Smooth muscle cell (in vitro differentiated cells): Measurements from ENCODE around the gene FLT3. TPM values are rescaled to one million over a fixed set of nuclear protein-coding genes. Genes with fewer than 3 reads are reported as not detected.

Experiments
- DNase-seq: peaks from one replicate; lab custom pipeline; 2025; ENCODE audit not compliant: unreplicated experiment; lab: John Stamatoyannopoulos, UW
- H2AFZ ChIP-seq: fragments of 200-600 bp; sonication (generic); 2 replicates; pipeline ENCODE4 v1.6.0; 2016; ENCODE audit warnings: antibody characterized with exemption, low read depth, mild to moderate bottlenecking
- H3F3A ChIP-seq: fragments of 200-600 bp; sonication (generic); 2 replicates; pipeline ENCODE4 v1.6.0; 2017; ENCODE audit warnings: antibody characterized with exemption, low read depth
- H3K27ac ChIP-seq: fragments of 200-600 bp; sonication (generic); 2 replicates; pipeline ENCODE4 v1.5.1; 2016; ENCODE audit warnings: low read depth, mild to moderate bottlenecking
- H3K27me3 ChIP-seq: fragments of 200-600 bp; sonication (generic); 2 replicates; pipeline ENCODE4 v1.6.1; 2016; ENCODE audit warnings: low read depth, mild to moderate bottlenecking
- H3K36me3 ChIP-seq: fragments of 200-600 bp; sonication (generic); 2 replicates; pipeline ENCODE4 v1.5.1; 2016; ENCODE audit warnings: low read depth
- H3K4me1 ChIP-seq: fragments of 200-600 bp; sonication (generic); 2 replicates; pipeline ENCODE4 v1.5.1; 2016; ENCODE audit warnings: low read depth
- H3K4me2 ChIP-seq: fragments of 200-600 bp; sonication (generic); 2 replicates; pipeline ENCODE4 v1.6.0; 2016; ENCODE audit warnings: mild to moderate bottlenecking
- H3K4me3 ChIP-seq: fragments of 200-600 bp; sonication (generic); 2 replicates; pipeline ENCODE4 v1.5.1; 2016; ENCODE audit warnings: mild to moderate bottlenecking
- H3K79me2 ChIP-seq: fragments of 200-600 bp; sonication (generic); 2 replicates; pipeline ENCODE4 v1.6.0; 2016; ENCODE audit warnings: low read depth, mild to moderate bottlenecking
- H3K9ac ChIP-seq: fragments of 200-600 bp; sonication (generic); 2 replicates; pipeline ENCODE4 v1.6.0; 2016; ENCODE audit warnings: low read depth
- H3K9me3 ChIP-seq: fragments of 200-600 bp; sonication (generic); replicated peaks from 2 replicates; pipeline ENCODE4 v1.5.1; 2016; ENCODE audit warnings: low read depth
- H4K20me1 ChIP-seq: fragments of 200-600 bp; sonication (generic); 2 replicates; pipeline ENCODE4 v1.6.0; 2016; ENCODE audit warnings: low read depth
- WGBS: methylation state at CpG from one replicate; pipeline ENCODE4 v1.1.7; 2016; ENCODE audit warnings: low lambda C conversion rate; 5-methylcytosine and 5-hydroxymethylcytosine counted together
- polyA plus RNA-seq: library from polyadenylated mRNA; unstranded; fragments of >200 nt; fragmentation: Nextera tagmentation; extraction: Ambion mirVana; gene quantifications from 2 replicates; pipeline ENCODE4 v1.2.1, GENCODE V29; 2016
- total RNA-seq: library from RNA; depleted of rRNA; stranded (reverse); fragments of >200 nt; gene quantifications from 2 replicates; pipeline ENCODE4 v1.2.3, GENCODE V29; 2014
- TF ChIP-seq, protein P1 (sequence below): fragments of 200-600 bp; sonication (generic); IDR thresholded peaks from 2 replicates; pipeline ENCODE4 v1.5.1; 2017; ENCODE audit warnings: borderline replicate concordance, mild to moderate bottlenecking, antibody characterized with exemption; ENCODE audit not compliant: insufficient read depth, poor library complexity, severe bottlenecking

Gene FLT3
- total and polyA plus RNA-seq, 2 experiments from 2014 or later: not detected

DNA sequence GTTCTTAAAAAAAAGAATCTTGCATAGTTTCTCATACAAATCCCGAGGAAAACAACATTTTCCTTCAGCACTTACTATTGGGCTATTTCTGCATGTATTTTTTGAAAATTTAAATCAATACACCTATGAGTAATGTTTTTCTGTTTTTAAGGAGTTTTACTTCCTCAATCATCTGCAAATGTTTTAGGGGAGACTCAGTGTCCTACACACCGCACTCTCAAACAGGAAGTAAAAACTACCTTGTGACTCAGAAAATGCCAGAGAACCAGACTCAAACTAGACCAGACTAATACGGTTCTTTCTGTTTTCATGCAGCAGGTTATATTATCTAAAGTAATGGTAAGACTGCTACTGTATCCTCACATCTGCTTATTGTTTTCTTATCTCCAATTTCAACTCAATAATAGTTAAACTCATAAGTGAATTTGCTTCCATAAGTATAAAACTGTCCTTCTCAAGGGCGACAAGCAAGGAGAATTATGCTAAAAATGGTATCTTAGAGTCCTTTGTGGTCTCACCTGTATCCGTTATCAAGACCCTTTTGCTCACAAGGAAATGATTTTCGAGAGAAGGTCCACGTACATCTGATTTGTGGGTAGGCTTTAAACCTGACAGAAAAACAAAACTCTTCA, 52.5 kb downstream of the FLT3 start:
- Histone ChIP-seq H2AFZ (no peak overlapping the region), H3K4me2 (no peak overlapping the region), H4K20me1 (no peaks in the 10 kb centered on the region), H3K79me2 (no peaks in the 10 kb centered on the region), H3K27ac (peak overlapping the region; percentile 74), H3K27me3 (peaks cover 22% of the 10 kb centered on the region), H3K4me1 (peaks cover 12% of the 10 kb centered on the region), H3K9ac (no peak overlapping the region), H3K4me3 (no peak overlapping the region), H3K36me3 (no peaks in the 10 kb centered on the region), H3F3A (no peaks in the 10 kb centered on the region), H3K9me3 (no peaks in the 10 kb centered on the region)
- WGBS: 76% methylated on average over 7 of the region's 7 CpGs
- TF ChIP-seq, protein P1, sequence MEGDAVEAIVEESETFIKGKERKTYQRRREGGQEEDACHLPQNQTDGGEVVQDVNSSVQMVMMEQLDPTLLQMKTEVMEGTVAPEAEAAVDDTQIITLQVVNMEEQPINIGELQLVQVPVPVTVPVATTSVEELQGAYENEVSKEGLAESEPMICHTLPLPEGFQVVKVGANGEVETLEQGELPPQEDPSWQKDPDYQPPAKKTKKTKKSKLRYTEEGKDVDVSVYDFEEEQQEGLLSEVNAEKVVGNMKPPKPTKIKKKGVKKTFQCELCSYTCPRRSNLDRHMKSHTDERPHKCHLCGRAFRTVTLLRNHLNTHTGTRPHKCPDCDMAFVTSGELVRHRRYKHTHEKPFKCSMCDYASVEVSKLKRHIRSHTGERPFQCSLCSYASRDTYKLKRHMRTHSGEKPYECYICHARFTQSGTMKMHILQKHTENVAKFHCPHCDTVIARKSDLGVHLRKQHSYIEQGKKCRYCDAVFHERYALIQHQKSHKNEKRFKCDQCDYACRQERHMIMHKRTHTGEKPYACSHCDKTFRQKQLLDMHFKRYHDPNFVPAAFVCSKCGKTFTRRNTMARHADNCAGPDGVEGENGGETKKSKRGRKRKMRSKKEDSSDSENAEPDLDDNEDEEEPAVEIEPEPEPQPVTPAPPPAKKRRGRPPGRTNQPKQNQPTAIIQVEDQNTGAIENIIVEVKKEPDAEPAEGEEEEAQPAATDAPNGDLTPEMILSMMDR: no peak
- no peak for DNase-seq

GRCh38 chr13:28046981-28047380, 53.4 kb downstream of the FLT3 start:
- Histone ChIP-seq H3K79me2 (no peaks in the 10 kb centered on the region), H3K4me3 (no peak overlapping the region), H3F3A (no peaks in the 10 kb centered on the region), H3K4me1 (peaks cover 12% of the 10 kb centered on the region), H3K27ac (peak overlapping the region; percentile 74), H2AFZ (no peak overlapping the region), H3K9me3 (no peaks in the 10 kb centered on the region), H3K27me3 (peaks cover 22% of the 10 kb centered on the region), H3K36me3 (no peaks in the 10 kb centered on the region), H4K20me1 (no peaks in the 10 kb centered on the region), H3K4me2 (peak overlapping the region; percentile 44), H3K9ac (no peak overlapping the region)
- no peak for DNase-seq
- TF ChIP-seq, protein P1: no peak
- WGBS: 20% methylated on average over 4 of the region's 4 CpGs

DNA sequence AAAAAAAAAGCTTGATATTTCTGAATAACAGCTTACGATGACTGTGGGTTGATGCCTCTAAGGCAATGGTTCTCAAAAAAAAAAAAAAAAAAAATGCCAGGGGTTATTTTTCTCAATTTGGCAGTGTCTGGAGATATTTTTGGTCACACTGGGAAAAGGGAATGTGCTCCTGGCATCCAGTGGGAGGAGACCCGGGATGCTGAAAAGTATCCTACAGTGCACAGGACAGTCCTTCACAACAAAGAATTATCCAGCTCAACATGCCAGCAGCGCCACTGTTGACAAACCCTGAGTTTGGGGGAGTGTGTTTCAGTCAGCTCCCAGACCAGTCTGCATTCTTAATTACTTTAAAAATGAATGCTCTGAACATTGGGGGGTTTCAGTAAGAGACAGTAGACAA, 54.5 kb downstream of the FLT3 start:
- WGBS: 68% methylated on average over 3 of the region's 3 CpGs

More for the DNA sequence above, 54.5 kb downstream of the FLT3 start:
- Histone ChIP-seq H2AFZ (no peak overlapping the region), H3K9me3 (no peaks in the 10 kb centered on the region), H3K27ac (no peak overlapping the region), H3K36me3 (no peaks in the 10 kb centered on the region), H3K4me1 (peaks cover 12% of the 10 kb centered on the region), H4K20me1 (no peaks in the 10 kb centered on the region), H3K79me2 (no peaks in the 10 kb centered on the region), H3F3A (no peaks in the 10 kb centered on the region), H3K27me3 (peaks cover 20% of the 10 kb centered on the region), H3K9ac (no peak overlapping the region), H3K4me2 (no peak overlapping the region), H3K4me3 (no peak overlapping the region)
- DNase-seq: no peak
- TF ChIP-seq, protein P1: no peak
